HG03520 (cell line): ENCODE measurements around the gene BMPR1B.

Source experiments
- ATAC-seq: cut with Tn5 transposase; IDR thresholded peaks from one replicate; pipeline ENCODE4 v1.9.1; 2021; ENCODE audit warnings: mild to moderate bottlenecking, moderate library complexity; ENCODE audit not compliant: unreplicated experiment

The BMPR1B gene

DNA sequence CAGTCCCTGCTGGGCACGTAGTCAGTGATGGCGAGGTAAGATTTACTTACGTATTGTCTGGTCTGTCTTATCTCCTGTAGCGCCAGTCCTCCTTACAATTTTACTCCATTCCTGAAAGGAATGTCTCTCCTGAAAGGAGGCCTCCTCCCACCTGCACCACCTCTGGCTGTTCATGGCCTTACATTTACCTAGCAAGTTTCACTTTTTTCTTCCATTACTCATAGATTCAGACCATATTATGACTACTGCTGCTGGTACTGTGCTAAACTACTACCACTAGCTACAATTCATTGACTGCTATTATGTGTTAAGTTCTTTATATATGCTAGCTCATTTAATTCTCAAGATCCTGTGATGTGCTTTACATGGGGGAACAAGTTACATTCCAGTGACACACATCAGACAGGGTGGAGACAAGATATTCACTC lies 189.9 kb downstream of the BMPR1B start:
- ATAC-seq: no peak

- no peak for ATAC-seq
These were observed 196.5 kb downstream of the BMPR1B start for GRCh38 chr4:94954251-94954650.

GRCh38 chr4:94957030-94957429 lies 199.3 kb downstream of the BMPR1B start:
- no peak for ATAC-seq

DNA sequence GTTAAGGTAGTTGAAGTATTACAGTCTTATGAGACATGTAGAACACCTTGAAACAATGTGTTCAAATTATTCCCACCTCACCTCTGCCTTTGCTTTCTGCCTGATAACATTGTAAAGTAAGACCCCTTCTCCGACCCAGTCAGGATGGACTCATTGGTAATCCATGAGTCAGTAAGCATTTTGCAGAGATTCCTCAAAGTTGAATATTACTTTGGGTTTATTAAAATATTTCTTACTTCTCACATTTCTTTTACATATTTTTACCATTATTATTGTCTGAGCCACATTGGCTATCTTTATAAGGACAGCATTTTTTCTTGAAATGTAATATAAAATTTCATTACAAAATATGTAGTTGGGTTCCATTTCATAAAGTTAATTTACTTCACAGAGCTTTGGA lies 201.6 kb downstream of the BMPR1B start:
- no peak for ATAC-seq

DNA sequence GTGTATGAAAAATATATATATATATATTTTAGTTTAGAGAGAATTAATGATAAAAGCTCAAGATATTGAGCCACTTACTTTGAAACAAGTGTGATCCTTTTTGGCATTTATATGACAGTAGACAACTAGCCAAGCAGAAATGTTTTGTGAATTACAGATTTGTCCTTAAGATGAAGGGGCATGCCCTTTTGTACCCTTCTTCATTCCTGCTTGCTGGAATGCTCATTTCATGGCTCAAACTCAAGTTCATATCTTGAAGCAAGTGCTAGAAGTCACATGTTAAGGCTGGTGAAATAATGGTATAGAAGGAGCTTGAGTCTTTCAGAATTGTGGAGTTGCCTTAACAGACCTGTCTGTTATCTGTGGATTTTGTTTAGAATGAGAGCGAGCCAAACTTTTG lies 203.0 kb downstream of the BMPR1B start:
- ATAC-seq: no peak

DNA sequence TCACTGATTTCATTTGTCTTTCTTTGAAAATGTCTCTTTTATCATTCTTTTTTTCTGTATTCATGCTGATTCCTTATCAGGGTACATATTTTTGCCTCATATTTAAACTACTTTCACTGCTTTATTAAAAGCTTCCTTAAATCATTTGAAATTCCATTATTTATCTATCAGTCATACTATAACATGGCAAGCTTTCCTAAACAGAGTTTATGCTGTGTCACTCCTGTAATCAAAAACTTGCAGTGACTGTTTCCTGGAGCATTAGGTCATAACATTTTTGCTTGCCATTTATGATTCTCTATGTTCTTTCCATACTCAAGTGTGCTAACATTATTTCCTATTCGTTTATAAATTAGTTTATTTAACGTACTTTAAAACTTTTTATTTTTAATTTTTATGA lies 203.7 kb downstream of the BMPR1B start:
- no peak for ATAC-seq

- ATAC-seq: no peak
These were observed 204.7 kb downstream of the BMPR1B start for GRCh38 chr4:94962484-94962883.

DNA sequence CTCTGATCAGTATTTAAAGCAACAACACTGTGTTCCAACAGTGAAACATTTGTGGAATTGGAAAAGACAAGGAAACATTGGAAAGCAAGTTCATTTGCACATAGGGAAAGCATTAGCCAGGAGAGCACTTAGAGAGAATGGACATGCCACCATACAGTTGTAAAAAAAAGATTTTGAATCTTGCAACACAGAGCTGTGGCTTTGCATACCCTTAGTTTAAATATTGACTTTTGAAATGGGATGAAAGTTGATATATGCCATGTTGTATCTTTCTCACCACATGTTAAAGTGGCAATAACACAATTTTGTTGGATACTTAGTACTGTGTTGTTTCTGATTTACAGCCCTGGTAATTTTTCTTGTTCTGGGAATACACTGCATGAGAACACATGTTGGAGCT lies 208.1 kb downstream of the BMPR1B start:
- no peak for ATAC-seq

GRCh38 chr4:94968493-94968892 lies 210.7 kb downstream of the BMPR1B start:
- no peak for ATAC-seq

DNA sequence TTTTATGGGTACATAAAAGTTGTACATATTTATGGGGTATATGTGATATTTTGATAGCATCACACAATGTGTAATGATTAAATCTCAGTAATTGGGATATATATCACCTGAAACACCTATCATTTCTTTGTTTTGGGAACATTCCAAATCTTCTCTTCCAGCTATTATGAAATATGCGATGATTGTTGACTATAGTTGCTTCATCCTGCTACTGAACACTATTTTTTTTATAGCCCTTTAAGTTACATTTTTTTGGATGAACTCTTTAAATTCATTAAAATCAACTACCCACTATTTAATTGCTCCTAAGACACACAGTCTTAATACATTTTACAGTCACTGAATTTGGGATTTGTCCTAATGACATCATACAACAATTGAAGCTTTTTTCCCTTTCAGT lies 212.9 kb downstream of the BMPR1B start:
- no peak for ATAC-seq

DNA sequence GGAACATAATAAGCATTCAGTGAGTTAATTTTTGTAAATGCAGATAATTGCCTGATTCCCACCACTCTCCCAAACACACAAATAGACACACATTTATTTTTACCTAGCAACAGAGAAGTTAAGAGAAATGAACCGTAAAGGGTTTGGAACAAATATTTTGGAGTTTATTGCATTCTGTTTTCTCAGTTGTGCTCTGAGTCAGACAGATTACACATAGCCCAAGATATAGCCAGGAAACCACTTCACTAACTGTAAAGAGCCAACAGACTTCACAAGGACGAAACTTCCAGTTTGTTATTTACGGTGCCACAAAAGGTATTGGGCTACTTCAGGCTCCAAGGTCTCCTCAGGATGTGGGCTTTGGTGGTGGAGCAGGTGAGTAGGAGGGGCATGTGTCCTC lies 217.0 kb downstream of the BMPR1B start:
- no peak for ATAC-seq

DNA sequence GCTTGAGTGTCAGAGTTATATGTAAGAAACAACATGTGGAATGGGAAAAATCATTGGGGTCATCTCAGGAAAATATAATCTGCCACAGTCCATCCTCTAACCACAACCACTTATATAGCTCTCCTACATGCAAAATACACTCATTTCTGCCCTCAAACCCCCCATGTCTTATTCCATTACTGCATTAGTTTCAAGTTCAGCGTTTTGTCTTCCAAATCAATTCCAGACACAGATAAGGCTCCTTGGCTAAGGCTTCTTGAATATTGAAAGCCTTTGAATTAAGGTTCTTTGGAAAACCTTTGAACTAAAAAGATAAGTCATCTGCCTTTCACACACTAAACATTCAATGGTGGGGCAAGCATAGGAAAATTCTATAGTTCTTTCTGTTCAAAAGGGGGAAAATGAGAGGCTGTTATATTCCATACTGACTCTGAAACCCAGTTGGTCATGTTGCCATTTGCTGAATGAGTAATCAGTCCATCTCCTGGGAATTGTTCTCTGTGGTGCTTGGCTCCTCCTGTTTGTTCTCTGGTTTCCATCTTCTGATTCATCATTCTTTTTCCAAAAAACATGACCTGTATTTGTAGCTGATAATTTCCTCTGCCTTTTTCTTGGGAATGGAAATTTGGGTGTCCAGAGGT lies 218.7 kb downstream of the BMPR1B start:
- ATAC-seq: no peak

DNA sequence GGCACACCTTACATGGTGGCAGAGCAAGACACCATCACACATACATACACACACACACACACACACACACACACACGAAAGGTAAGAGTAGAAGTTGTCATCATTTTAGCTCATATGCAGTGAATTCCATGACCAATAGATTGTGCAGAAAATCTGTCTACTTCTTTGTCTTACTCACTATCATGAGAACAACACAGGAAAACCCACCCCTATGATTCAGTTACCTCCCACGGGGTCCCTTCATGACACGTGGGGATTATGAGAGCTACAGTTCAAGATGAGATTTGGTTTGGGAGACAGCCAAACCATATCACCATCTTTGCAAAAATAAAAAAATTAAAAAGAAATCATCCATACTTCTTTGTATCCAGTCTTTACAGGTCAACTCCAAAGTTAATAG lies 221.1 kb downstream of the BMPR1B start:
- ATAC-seq: no peak

DNA sequence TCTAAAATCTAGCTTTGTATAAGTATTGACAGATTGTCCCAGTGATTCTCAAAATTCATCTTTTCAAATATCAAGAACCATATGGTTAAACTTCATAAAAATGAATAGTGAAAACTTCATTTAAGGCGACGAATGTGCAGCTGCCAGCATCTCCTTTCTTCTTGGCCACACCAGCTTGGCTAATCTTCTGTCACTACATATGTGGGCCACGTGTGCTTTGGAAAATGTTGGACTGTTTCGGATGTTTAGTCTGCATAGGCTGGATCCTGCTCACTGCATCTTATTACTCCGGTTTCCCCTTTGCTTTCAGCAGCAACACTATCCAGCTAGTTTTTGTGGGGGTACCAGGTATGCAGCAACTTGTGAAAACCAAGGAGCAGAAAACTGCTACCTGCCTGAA lies 221.9 kb downstream of the BMPR1B start:
- no peak for ATAC-seq

- ATAC-seq: no peak
These were observed 238.1 kb downstream of the BMPR1B start for GRCh38 chr4:94995684-94996394.

GRCh38 chr4:95000076-95000648 lies 242.4 kb downstream of the BMPR1B start:
- ATAC-seq: no peak

- ATAC-seq: no peak
These were observed 247.2 kb downstream of the BMPR1B start for GRCh38 chr4:95004912-95005311.

DNA sequence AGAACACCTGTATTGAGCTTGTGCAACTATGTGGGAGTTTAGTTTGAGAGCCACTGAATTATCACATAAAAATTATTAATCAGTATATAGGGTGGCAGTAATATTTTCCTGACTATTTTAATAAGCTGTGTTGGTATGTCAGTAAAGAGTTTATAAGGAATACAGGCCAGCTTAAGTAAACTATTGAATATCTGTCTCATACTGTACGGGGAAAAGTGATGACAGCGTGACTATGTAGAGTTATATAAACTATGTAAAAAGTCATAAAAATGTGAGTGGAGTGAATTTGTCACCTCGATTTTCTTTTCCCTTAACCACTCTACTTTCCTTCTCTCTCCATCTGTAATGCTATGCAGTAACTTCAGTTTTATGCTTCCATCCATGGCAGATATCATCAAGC lies 250.2 kb downstream of the BMPR1B start:
- no peak for ATAC-seq

DNA sequence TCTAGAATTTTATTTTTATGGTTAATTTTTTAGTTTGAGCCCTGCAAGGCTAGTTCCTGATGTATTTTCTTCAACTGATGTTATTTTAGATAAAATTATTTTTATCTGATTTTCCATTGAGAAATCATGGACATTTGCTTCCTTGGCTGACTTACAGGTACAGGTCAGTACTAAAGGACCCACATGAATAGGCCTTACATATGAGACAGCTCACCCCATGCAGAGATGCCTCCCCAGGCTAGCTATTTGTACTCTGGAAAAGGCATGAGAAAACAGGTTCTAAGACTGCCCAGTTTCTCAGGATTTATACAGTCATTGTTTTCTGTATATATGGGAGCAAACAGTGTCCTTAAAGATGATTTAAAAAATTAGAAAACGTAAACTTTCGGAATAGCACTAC lies 255.5 kb downstream of the BMPR1B start:
- ATAC-seq: no peak

DNA sequence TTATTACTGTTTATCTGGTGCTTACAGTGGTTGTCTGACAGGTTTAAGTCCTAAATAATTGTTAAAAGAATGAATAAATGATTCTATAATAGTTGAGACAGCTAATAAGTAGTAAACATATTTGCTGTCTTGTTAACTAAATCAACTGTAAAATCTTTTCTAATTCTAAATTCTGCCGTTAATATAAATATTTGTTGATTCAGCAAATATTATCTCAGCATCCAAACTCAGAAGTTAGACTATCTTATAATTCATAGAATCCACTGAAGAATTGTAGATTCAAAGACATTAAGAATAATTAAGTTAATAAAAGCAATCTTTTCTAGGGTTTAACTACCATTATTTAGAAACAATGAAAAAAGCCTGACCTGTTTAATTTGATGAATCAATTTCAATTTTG lies 256.3 kb downstream of the BMPR1B start:
- no peak for ATAC-seq

- ATAC-seq: no peak
These were observed 259.7 kb downstream of the BMPR1B start for GRCh38 chr4:95017305-95018064.

GRCh38 chr4:95018785-95019184 lies 261.0 kb downstream of the BMPR1B start:
- ATAC-seq: no peak
